Panc1 (cell line): ENCODE measurements around the gene TMEM132E. TPM values are rescaled to one million over a fixed set of nuclear protein-coding genes. Genes with fewer than 3 reads are reported as not detected.

Experiments
- ATAC-seq: fragments of 200-7000 bp; cut with Tn5 transposase; 2 replicates; pipeline ENCODE4 v1.9.1; 2020; ENCODE audit warnings: mild to moderate bottlenecking, moderate library complexity
- BruUV-seq: library from RNA; stranded (reverse); fragments of 400-500 nt; replicated peaks from 2 replicates; lab custom pipeline; 2021; lab: Mats Ljungman, UMichigan
- CTCF ChIA-PET: fragments of 300-600 bp; sonication (Branson Sonifier 250); formaldehyde crosslinking; loops from one replicate; lab custom pipeline; 2022; ENCODE audit warnings: antibody characterized with exemption; lab: Charles Lee
- POLR2A ChIA-PET: fragments of 300-600 bp; sonication (Branson Sonifier 250); formaldehyde crosslinking; loops from one replicate; lab custom pipeline; 2022; ENCODE audit warnings: antibody characterized with exemption; lab: Charles Lee
- DNase-seq: peaks from one replicate; pipeline ENCODE4 v3.0.0-alpha.2; 2010; ENCODE audit warnings: low read depth, low spot score
- H3K27ac ChIP-seq: 2 replicates; pipeline ENCODE4 v1.5.1; 2011; ENCODE audit warnings: mild to moderate bottlenecking, low read length, inconsistent platforms
- H3K27me3 ChIP-seq: fragments of 200-500 bp; sonication (Bioruptor generic); 2 replicates; pipeline ENCODE4 v1.6.0; 2014; ENCODE audit warnings: low read length, inconsistent platforms; ENCODE audit not compliant: control insufficient read depth, insufficient read depth
- H3K36me3 ChIP-seq: fragments of 200-500 bp; sonication (Bioruptor generic); 2 replicates; pipeline ENCODE4 v1.5.1; 2014; ENCODE audit warnings: inconsistent platforms, mild to moderate bottlenecking, low read length, moderate library complexity; ENCODE audit not compliant: control insufficient read depth, insufficient read depth
- H3K4me1 ChIP-seq: 2 replicates; pipeline ENCODE4 v1.5.1; 2011; ENCODE audit warnings: inconsistent platforms, mild to moderate bottlenecking, low read length, moderate library complexity; ENCODE audit not compliant: control insufficient read depth, insufficient read depth
- H3K4me3 ChIP-seq, 2 experiments: 2 replicates each; pipeline ENCODE4 v1.5.1; 2011 to 2012; ENCODE audit warnings: low read depth in 2 of 2, low read length in 2 of 2, mild to moderate bottlenecking in 2 of 2, inconsistent platforms in 1 of 2, moderate library complexity in 1 of 2
- H3K9me3 ChIP-seq: fragments of 200-500 bp; sonication (Bioruptor generic); 2 replicates; pipeline ENCODE4 v1.5.1; 2014; ENCODE audit warnings: low read depth, mild to moderate bottlenecking, inconsistent platforms, low read length, moderate library complexity; ENCODE audit not compliant: control insufficient read depth, insufficient read depth
- CTCF ChIP-seq: fragments of 450-650 bp; IDR thresholded peaks from 2 replicates; pipeline ENCODE4 v1.5.1; 2017; ENCODE audit warnings: mild to moderate bottlenecking
- POLR2AphosphoS5 ChIP-seq: IDR thresholded peaks from 2 replicates; pipeline ENCODE4 v1.6.1; 2012; ENCODE audit warnings: mild to moderate bottlenecking, low read depth, low read length, moderate library complexity
- REST ChIP-seq, 2 experiments: IDR thresholded peaks; 2 replicates each; pipeline ENCODE4 v1.6.1; 2011 to 2012; ENCODE audit warnings: low read depth in 2 of 2, control low read depth in 1 of 2, low read length in 1 of 2, mild to moderate bottlenecking in 1 of 2, moderate library complexity in 1 of 2; ENCODE audit not compliant: insufficient read depth in 1 of 2
- SIN3A ChIP-seq: IDR thresholded peaks from 2 replicates; pipeline ENCODE4 v1.6.1; 2012; ENCODE audit warnings: low read depth, mild to moderate bottlenecking, low read length, moderate library complexity, borderline replicate concordance; ENCODE audit not compliant: insufficient read depth
- TCF7L2 ChIP-seq: IDR thresholded peaks from 2 replicates; pipeline ENCODE4 v1.6.1; 2011; ENCODE audit warnings: mild to moderate bottlenecking, low read depth, low read length, inconsistent platforms
- in situ Hi-C: cut with HindIII; loops from 2 replicates; pipeline ENCODE4 v1.10.0; 2016; ENCODE audit warnings: low sequenced_read_pairs, low pct_unique_long_range_greater_than_20kb
- intact Hi-C: fragments of 100-400 bp; cut with micrococcal nuclease; formaldehyde crosslinking; loops from one replicate; pipeline ENCODE4 v1.10.0; 2022; ENCODE audit not compliant: unreplicated experiment
- total RNA-seq: library from RNA; stranded (reverse); gene quantifications from one replicate; pipeline ENCODE4 v1.2.1, GENCODE V29; 2021; ENCODE audit not compliant: unreplicated experiment

The TMEM132E gene
- total RNA-seq, 1 experiment from 2014 or later, result not detected

GRCh38 chr17:34665819-34666763, 86.7 kb downstream of the TMEM132E start:
- BruUV-seq, result no TSS peak
- ChIA-PET POLR2A (no interaction called here), CTCF (interaction anchor here (0.6 kb wide), 1 partner anchor 1326 kb away, joined by 6 read pairs; no protein-coding TSS in a partner anchor)
- H3K36me3 ChIP-seq, result no peaks in the 10 kb centered on the region
- DNase-seq (no peak), ATAC-seq (0 out of 2 replicates have a peak, but pooled peaks have one; percentile 34)
- H3K27me3 ChIP-seq, result no peaks in the 10 kb centered on the region
- no peaks in the 10 kb centered on the region for H3K4me1 ChIP-seq
- TF ChIP-seq TCF7L2 (no peak), SIN3A (no peak), POLR2AphosphoS5 (no peak), CTCF (no peak), REST (IDR thresholded peaks at IDR 0.05; ENCODE audit: insufficient read depth in 1 of 2, low read depth in 2 of 2, low read length in 1 of 2) (no peak)
- in situ Hi-C loops (no loop called here), intact Hi-C loops (no loop called here)
- no peak overlapping the region for H3K4me3 ChIP-seq
- no peaks in the 10 kb centered on the region for H3K9me3 ChIP-seq
- no peak overlapping the region for H3K27ac ChIP-seq

- in situ Hi-C loops, result no loop called here
Observed at GRCh38 chr17:34667656-34668055, 88.3 kb downstream of the TMEM132E start.

More at GRCh38 chr17:34667656-34668055, 88.3 kb downstream of the TMEM132E start:
- ChIA-PET POLR2A (no interaction called here), CTCF (no interaction called here)
- Histone ChIP-seq H3K36me3 (no peaks in the 10 kb centered on the region), H3K27ac (no peak overlapping the region), H3K4me1 (no peaks in the 10 kb centered on the region), H3K4me3 (no peak overlapping the region), H3K9me3 (no peaks in the 10 kb centered on the region), H3K27me3 (no peaks in the 10 kb centered on the region)
- no TSS peak for BruUV-seq
- intact Hi-C loops, result no loop called here
- ATAC-seq (no peak), DNase-seq (no peak)
- TF ChIP-seq REST (IDR thresholded peaks at IDR 0.05; ENCODE audit: insufficient read depth in 1 of 2, low read depth in 2 of 2, low read length in 1 of 2) (no peak), POLR2AphosphoS5 (no peak), SIN3A (no peak), TCF7L2 (no peak), CTCF (no peak)
